Spleen (tissue), 7 donors: ENCODE measurements around the gene ASB17.

Source experiments
- POLR2AphosphoS5 ChIP-seq, 3 donors: sonication (generic); formaldehyde crosslinking; IDR thresholded peaks; one replicate each; pipeline ENCODE4 v1.5.1; 2017; ENCODE audit warnings: antibody characterized with exemption in 3 of 3
- TF ChIP-seq, protein P1 (sequence below), 11 experiments: fragments of 200-600 bp in 7 of 11; fragments of 450-650 bp in 4 of 11; sonication (generic) in 4 of 11; IDR thresholded peaks in 8 of 11; conservative IDR thresholded peaks in 3 of 11; 1 replicate in 7 of 11; 2 replicates in 4 of 11; pipeline versions ENCODE4 v1.4.0 to v1.8.0; 2016 to 2021; ENCODE audit warnings: antibody characterized with exemption in 11 of 11, inconsistent platforms in 4 of 11, mild to moderate bottlenecking in 1 of 11
- donor health status: DM: no; HTN: no; CAD: no; lungs with moderate emphysema.
- donor health status: DM: no; HTN: no; CAD: no.
- donor health status: DM: no; HTN: no; CAD: no.

DNA sequence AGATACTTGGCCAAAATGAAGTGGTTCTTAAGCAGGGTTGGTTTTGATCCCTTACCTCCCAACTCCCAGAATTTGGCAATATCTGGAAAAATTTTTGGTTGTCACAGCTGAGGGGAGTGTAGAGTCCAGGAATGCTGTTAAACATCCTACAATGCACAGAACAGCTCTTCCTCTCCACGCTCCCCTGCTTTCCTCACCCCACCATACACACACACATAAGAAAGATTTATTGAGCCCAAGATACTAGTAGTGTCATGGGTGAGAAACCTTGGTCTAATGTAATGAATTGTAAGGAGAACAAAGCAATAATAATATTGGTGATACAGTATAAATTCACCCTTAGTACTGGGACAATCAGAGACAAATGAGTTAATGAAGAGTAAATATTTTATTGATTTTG, 47.8 kb downstream of the ASB17 start:
- TF ChIP-seq, protein P1, sequence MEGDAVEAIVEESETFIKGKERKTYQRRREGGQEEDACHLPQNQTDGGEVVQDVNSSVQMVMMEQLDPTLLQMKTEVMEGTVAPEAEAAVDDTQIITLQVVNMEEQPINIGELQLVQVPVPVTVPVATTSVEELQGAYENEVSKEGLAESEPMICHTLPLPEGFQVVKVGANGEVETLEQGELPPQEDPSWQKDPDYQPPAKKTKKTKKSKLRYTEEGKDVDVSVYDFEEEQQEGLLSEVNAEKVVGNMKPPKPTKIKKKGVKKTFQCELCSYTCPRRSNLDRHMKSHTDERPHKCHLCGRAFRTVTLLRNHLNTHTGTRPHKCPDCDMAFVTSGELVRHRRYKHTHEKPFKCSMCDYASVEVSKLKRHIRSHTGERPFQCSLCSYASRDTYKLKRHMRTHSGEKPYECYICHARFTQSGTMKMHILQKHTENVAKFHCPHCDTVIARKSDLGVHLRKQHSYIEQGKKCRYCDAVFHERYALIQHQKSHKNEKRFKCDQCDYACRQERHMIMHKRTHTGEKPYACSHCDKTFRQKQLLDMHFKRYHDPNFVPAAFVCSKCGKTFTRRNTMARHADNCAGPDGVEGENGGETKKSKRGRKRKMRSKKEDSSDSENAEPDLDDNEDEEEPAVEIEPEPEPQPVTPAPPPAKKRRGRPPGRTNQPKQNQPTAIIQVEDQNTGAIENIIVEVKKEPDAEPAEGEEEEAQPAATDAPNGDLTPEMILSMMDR (IDR thresholded peaks at IDR 0.05 in 8 of 11, conservative IDR thresholded peaks at IDR 0.05 in 3 of 11) = no peak
- no peak for TF ChIP-seq POLR2AphosphoS5 (IDR thresholded peaks at IDR 0.05)
